ENCODE measurements around the gene ZC3H4.

The ZC3H4 gene

DNA sequence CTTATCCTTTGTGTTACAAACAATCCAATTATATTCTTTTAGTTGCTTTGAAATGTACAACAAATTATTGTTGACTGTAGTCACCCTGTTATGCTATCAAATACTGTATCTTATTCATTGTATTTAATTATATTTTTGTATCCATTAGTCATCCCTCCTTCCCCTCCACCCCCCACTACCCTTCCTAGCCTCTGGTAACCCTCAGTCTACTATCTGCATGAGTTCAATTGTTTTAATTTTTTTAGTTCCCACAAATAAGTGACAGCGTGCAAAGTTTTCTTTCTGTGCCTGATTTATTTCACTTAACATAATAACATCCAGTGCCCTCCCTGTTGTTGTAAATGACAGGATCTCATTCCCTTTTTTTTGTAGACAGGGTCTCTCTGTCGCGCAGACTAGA, 21.6 kb upstream of the ZC3H4 start:
- no peak for DNase-seq
- intact Hi-C loops (cut with DNase I), result no loop called here

DNA sequence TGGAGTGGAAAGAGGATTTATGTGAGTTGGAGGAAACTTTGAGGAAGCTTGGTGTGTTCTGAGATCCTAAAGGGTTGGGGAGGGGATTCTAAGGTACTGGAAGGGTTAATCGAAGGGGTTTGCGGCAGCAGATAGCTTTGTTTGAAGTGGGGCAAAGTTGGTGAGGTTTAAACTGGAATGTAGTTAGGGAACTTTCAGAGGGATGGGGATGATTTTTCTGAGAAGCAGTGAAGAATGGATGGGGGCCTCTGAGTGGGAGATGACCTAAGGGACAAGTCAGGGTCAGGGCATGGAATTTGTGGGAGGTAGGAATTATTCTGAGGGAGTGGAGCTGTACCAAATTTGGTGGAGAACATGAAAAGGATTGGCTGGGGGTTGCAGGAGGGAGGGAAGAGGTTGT, 21.0 kb upstream of the ZC3H4 start:
- intact Hi-C loops (cut with DNase I), result no loop called here
- no peak for DNase-seq

DNA sequence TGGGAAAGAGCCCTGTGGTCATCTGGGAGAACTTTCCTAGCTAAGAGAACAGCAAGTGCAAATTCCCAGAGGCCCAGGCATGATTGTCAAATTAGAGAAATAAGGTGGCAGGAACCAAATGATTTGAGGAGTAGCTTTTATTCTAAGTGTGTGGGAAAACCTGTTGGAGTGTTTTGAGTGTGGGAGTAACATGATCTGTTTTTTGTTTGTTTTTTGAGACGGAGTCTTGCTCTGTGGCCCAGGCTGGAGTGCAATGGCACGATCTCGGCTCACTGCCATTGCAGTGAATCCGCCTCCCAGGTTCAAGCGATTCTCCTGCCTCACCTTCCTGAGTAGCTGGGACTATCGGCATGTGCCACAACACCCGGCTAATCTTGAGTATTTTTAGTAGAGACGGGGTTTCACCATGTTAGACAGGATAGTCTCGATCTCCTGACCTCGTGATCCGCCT, 19.5 kb upstream of the ZC3H4 start:
- intact Hi-C loops (cut with DNase I), result no loop called here

DNA sequence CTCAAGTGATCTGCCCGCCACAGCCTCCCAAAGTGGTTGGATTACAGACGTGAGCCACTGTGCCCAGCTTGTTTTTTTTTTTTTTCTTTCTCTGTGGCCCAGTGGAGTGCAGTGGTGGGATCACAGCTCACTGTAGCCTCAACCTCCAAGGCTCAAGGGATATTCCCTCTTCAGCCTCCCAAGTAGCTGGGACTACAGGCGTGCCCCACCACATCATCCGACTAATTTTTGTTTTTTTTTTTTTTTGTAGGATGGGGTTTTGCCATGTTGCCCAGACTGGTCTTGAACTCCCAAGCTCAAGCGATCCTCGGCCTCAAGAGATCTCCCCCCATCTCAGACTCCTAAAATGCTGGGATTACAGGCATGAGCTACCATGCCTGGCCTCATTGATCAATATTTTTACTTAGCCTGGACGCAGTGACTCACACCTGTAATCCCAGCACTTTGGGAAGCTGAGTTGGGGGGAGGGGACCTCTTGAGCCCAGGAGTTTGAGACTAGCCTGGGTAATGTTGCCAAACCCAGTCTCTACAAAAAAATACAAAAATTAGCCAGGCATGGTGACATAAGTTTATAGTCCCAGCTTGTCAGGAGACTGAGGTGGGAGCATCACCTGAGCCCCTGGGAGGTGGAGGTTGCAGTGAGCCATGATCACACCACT, 18.7 kb upstream of the ZC3H4 start:
- peak in 1 of 10 donors; percentile 7 for DNase-seq
- intact Hi-C loops (cut with DNase I), result no loop called here

More for the DNA sequence above, 19.5 kb upstream of the ZC3H4 start:
- DNase-seq, result no peak

DNA sequence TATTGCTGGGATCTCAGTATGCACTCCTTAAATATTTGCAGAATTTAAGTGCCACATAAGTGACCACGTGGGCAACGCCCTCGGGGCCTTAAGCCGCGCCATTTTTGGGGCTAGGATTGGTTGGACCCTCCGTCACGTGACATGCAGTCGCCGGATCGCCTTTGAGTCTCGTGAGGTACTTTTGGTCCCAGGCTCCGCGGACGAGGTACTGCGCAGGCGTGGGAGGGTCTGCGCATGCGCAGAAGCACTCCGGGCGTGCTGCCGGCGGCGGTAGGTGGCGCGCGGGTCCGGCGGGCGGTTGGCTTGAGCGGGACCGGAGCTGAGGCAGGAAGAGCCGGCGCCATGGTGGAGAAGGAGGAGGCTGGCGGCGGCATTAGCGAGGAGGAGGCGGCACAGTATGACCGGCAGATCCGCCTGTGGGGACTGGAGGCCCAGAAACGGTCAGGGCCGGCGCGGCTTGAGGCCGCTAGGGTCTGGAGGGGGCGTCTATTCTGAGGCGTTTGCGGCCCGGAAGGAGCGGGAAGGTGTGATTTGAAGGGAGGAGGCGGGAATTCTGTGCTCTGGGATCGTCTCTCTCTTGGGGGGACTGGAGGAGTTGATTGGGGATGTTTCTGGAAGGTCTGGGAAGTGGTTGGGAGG, 17.1 kb upstream of the ZC3H4 start, which contains the start of gene SAE1:
TSS of gene SAE1 (plus strand) at position 247 of the 639 bp plus-strand sequence. CDS start at position 343, 96 bp downstream.
- DNase-seq, result peak; percentile 86 to 98 (median 89)
- intact Hi-C loops (cut with DNase I), result no loop called here

DNA sequence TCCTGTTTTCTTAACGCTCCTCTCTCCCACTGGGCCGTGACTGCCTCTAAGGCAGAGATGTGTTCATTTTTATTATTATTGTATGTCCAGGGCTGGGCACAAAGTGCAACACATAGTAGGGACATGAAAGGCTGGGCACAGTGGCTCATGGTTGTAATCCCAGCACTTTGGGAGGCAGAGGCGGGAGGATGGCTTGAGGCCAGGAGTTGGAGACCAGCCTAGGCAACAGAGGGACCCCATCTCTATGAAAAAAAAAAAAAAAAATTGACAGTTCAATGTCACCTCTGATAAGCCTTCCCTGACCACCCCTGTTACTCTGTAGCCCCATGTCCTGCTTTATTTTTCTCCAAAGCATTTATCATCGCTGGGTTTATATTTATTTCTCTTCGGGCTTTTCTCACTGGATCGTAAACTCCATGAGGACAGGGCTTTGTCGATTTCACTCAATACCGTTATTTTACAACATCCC, 16.6 kb upstream of the ZC3H4 start:
- peak in 1 of 10 donors; percentile 24 for DNase-seq
- intact Hi-C loops (cut with DNase I), result no loop called here

DNA sequence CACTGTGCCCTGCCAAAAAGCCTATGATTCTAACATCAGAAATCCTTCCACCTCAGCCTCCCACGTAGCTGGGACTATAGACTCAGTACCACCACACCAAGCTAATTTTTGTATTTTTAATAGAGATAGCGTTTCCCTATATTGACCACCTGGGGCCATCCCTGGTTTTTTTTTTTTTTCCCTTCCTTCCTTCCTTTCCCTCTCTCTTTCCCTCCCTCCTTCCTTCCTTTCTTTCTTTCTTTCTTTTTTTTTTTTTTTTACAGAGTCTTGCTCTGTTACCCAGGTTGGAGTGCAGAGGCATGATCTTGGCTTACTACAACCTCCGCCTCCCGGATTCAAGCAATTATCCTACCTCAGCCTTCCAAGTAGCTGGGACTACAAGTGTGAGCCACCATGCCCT, 16.0 kb upstream of the ZC3H4 start:
- intact Hi-C loops (cut with DNase I), result no loop called here
- no peak for DNase-seq

DNA sequence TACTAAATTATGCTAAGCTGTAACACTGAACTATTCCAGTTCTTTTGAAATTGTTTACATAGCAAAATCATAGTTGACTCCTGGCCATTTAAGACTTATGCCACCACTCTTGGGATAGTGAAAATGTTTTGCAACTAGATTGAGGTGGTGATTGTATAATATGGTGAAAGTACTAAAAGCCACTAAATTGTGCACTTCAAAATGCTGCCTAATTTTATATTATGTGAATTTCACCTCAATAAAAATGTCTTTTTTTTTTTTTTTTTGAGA, 12.0 kb upstream of the ZC3H4 start:
- DNase-seq, result no peak
- intact Hi-C loops (cut with DNase I), result loop anchor here (1.0 kb wide), 2 partner anchors 46 to 90 kb away; no protein-coding TSS in a partner anchor

DNA sequence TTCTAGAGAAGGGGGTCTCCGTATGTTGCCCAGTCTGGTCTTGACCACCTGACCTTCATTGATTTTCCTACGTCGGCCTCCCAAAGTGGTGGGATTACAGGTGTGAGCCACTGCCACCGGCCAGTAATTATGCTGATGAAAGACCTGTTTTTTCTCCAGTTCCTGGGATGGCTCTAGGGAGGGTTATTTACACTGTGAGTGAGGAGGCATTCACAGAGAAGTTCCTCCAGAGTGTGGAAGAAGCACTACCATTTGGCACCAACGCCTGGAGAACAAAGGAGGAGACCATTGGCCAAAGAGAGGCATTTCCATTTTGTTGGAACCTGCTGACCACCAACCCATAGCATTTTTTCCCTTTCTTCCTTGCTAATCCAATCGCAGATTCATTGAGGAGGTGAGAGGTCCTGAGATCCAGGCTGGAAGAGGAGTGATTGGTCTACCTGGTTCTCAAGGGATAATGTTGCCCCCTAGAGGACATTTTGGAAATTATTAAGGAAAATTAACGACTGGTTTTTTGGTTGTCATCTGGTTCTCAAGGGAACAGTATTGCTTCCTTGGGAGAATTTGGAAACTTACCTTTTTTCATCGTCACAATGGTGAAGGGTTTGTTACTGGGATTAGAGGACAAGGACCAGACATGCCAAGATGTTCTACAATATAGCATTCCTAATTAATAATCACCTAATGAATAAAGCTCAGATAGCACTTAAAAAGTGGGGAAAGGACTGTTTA, 11.5 kb upstream of the ZC3H4 start:
- intact Hi-C loops (cut with DNase I), result loop anchor here (1.0 kb wide), 2 partner anchors 46 to 90 kb away; no protein-coding TSS in a partner anchor
- DNase-seq, result peak in 1 of 10 donors; percentile 16

DNA sequence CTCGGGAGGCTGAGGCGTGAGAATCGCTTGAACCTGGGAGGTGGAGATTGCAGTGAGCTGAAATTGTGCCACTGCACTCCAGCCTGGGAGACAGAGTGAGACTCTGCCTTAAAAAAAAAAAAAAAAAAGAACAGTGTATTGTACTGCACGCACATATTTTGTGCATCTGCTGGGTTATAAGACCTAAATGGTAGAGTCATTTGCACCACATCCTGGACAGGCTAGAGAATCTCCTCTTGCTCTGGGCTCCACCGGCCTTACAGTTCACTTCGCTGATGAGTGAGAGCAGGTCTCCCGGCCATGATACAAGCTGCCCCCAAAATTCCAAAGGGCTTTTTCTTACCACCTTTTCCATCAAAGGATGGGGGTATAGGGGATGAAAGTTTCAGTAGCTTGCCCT, 9.8 kb upstream of the ZC3H4 start:
- DNase-seq, result peak in 1 of 10 donors; percentile 1
- intact Hi-C loops (cut with DNase I), result no loop called here

DNA sequence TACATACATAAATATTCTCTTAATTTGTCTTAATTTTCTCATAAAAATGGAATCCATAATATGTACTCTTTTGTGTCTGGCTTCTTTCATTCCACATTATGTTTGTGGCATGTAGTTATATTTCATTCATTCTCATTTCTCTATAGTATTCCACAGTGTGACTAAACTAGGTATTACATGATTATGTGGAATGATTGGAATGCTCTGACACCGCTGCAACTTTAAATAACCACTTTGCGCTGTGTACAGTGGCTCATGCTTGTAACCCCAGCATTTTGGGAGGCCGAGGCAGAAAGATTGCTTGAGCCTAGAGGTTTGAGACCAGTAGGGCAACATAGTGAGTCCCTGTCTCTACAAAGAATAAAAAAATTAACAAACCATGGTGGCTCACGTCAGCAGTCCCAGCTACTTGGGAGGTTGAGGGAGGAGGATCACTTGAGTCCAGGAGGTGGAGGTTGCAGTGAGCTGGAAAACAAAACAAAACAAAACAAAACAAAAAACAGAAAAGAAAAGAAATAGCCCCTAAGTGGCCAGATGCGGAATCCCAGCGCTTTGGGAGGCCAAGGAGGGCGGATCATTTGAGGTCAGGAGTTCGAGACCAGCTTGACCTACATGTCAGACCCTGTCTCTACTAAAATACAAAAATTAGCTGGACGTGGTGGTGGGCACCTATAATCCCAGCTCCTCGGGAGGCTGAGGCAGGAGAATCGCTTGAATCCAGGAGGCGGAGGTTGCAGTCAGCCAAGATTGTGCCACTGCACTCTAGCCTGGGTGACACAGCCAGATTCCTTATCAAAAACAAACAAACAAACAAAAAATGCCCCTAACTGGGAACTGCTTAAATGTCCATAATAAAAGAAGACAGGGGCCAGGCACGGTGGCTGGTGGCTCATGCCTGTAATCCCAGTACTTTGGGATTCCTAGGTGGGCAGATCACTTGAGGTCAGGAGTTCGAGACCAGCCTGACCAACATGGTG, 9.1 kb upstream of the ZC3H4 start:
- intact Hi-C loops (cut with DNase I), result no loop called here
- DNase-seq, result peak in 1 of 10 donors; percentile 7

DNA sequence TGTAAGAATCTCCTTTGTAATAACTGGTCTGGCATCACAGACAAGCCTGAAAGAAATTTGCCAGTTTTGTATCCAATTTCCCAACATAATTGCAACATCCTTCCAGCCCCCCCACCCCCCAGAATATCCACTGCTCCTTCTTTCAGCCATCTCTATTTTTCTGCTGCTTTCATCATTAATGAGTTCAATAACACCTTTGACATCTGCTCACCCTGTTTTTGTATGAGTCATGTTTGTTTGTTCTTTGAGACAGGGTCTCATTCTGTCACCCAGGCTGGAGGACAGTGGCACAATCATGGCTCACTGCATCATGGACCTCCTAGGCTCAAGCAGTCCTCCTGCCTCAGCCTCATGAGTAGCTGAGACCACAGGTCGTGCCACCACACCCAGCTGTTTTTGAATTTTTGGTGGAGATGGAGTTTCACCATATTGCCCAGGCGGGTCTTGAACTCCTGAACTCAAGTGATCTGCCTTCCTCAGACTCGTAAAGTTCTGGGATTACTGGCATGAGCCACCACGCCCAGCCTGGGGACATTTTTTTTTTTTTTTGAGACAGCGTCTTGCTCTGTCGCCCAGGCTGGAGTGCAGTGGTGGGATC, 7.0 kb upstream of the ZC3H4 start:
- peak in 1 of 10 donors; percentile 8 for DNase-seq
- intact Hi-C loops (cut with DNase I), result no loop called here

DNA sequence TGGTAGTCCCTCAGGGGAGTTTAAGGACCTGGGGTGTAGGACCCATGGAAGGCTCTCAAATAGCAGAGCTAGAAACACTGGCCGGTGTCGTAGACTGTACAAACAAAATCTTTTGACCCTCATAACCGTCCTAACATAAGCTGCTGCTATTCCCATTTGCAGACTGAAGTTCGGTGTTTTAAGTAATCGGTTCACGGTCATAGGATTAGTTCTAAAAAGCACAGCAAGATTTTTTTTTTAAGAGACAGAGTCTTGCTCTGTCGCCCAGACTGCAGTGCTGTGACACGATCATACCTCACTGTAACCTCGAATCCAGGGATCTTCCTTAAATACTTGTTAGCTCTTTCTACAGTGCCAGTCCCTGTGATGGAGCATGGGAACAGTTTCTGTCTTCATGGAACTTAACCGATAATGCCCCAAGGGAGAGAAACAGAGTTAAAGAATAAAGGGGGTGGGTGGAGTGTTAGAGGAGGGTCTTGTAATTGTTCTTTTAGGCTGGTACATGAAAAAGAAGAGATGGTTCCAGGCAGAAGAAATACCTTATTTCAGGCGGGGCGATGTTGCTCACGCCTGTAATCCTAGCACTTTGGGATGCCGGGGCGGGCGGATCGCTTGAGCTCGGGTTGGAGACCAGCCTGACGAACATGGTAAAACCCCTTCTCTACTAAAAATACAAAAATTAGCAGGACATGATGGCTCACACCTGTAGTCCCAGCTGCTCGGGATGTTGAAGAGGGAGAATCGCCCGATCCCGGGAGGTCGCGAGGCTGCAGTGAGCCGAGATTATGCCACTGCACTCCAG, 475 bp upstream of the ZC3H4 start:
- intact Hi-C loops (cut with DNase I), result loop anchor here (5.0 kb wide), 1 partner anchor 252 kb away; the partner anchor contains the start of gene ARHGAP35
- DNase-seq, result peak in 2 of 10 donors; percentile 46 to 74

DNA sequence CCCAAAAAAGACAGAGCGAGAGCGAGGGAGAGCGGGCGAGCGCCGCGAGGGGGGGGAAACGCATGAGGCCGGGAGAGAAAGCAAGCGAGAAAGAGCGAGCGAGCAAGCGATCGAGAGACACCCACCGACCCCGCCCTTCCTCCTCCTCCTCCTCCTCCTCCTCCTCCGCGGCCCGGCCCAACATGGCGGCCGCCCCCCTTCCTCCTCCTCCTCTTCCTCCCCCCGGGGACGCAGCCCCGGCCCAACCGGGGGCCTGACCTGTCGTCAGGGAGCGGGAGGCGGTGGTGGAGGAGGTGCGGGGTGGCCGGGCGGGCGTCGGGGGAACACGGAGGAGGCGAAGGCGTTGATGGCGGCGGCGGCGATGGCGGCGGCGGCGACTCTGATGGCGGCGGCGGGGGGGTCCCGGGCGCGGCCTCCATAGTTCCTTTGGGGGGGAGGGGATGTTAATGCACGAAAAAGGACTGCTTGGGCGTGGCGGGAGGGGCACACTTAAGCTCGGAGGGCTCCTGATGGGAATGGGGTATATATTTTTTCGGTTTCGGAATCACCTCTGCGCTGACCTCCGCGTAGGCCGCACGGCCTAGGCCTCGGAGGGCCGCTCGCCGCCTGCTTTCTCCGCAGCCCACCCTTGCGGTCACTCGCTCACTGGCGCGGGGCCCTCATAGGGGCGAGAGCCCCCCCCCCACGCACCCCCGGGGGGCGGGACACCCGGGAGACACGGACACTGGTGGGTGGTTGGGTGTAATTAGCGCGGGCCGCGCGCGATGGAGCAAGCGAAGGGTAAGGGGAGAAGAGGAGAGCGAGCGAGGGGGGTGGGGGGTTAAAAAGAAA, 1.2 kb downstream of the ZC3H4 start:
- intact Hi-C loops (cut with DNase I), result loop anchor here (5.0 kb wide), 1 partner anchor 250 kb away; the partner anchor contains the start of gene ARHGAP35
- DNase-seq, result peak; percentile 71 to 97 (median 79)

DNA sequence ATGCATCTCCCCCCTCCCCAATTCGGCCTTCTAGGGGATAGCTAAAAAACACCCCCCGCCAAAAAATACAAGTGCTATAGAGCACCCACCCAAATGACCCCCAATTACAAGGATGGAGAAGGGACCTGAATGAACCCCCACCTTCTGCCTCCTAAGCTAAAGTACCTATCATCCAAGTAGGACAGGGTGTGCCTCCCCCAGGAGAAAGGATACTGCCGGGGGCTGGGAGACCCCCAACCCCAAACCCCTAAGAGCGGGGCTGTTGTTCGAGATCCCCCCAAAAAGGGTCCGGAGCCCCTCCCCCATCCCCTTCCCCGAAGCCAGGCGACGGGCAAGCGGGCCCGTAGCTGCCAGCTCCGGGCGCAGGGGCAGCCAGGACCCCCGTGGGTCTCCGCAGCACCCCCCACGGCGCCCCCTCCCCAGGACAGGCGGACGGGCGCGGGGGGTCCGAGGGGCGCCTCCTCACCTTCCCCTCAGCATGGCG, 1.9 kb downstream of the ZC3H4 start:
- DNase-seq, result no peak

DNA sequence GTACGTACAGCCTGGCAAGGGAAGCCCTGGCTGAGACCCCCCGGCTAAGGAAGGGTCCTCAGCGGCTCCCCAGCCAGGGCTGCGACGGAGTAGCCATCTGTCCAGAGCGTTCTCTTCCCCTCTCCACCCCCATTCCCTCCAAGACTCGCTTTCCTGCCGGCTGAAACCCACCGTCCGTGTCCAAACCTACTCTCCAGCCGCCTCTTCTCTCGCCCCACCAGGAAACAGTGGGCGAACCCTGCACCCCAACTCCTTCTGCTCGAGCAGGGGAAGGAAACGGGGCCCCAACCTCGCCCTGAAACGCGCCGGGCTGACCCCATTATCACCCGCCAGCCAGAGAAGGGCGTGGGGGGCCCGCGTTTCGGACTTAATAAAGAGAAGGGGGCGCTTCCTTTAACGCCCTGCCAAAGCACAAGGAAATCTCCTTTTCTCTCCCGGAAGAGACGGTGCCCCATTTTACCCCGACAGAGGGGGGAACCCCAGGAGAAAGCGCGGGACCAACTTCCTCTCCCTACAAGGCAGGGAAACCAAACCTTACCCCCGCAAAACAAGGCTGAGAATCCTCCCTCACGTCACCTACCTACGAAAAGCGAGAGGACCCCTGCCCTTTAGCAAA, 2.5 kb downstream of the ZC3H4 start:
- DNase-seq, result peak in 7 of 10 donors; percentile 16 to 90 (median 42)
- intact Hi-C loops (cut with DNase I), result loop anchor here (5.0 kb wide), 1 partner anchor 249 kb away; the partner anchor contains the start of gene ARHGAP35

More for the DNA sequence above, 1.9 kb downstream of the ZC3H4 start:
- intact Hi-C loops (cut with DNase I), result loop anchor here (5.0 kb wide), 1 partner anchor 249 kb away; the partner anchor contains the start of gene ARHGAP35

DNA sequence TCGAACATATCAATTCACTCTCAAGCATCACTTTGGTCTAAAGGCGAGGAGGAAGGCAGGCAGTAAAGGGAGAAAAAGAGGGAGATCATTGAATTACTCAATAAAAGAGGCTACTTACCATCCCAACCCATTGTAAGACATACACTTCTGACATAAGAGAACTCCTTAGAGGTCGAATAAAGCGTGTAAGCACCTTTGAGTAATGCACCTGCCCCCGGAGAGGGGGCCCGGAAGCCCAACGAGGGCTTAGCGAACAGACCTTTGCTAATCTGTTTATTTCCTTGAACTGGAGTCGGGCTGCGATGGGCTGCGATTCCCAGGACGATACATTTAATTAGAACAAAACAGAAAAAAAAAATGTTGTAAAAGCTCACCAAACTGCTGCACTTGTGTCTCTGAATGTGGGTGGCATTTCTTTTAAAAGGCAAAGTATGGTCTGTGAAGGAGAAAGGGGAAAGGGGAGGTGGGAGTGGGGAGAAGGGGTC, 3.0 kb downstream of the ZC3H4 start:
- intact Hi-C loops (cut with DNase I), result loop anchor here (5.0 kb wide), 1 partner anchor 248 kb away; the partner anchor contains the start of gene ARHGAP35

More for the DNA sequence above, 3.0 kb downstream of the ZC3H4 start:
- peak in 4 of 10 donors; percentile 17 to 75 (median 50) for DNase-seq
